ENCODE data around the gene MACROD2.

GRCh38 chr20:15812696-15813095 is 1817.4 kb downstream of the MACROD2 start:
- TF ChIP-seq CTCF (IDR thresholded peaks at IDR 0.05; ENCODE audit: insufficient read depth, low read depth, low read length) (no peak), EZH2 (IDR thresholded peaks at IDR 0.05; ENCODE audit: insufficient read depth, low read length) (no peak)
